T-cell (primary cell): ENCODE measurements around the gene WDFY1. TPM values are rescaled to one million over a fixed set of nuclear protein-coding genes. Genes with fewer than 3 reads are reported as not detected.

ENCODE experiments used
- ATAC-seq, 4 experiments: fragments of 200-7000 bp in 3 of 4; fragments of 150-1000 bp in 1 of 4; cut with Tn5 transposase; replicated peaks in 1 of 4; 1 replicate in 3 of 4; 2 replicates in 1 of 4; pipeline ENCODE4 v1.10.0; 2021; ENCODE audit warnings: moderate library complexity in 3 of 4, mild to moderate bottlenecking in 2 of 4, moderate number of reproducible peaks in 1 of 4
- CTCF ChIA-PET, 2 donors: fragments of 300-600 bp; sonication (Branson Sonifier 250); formaldehyde crosslinking; loops; one replicate each; lab custom pipeline; 2022; ENCODE audit warnings: antibody characterized with exemption in 2 of 2; lab: Charles Lee
- POLR2A ChIA-PET, 2 donors: fragments of 300-600 bp; sonication (Branson Sonifier 250); formaldehyde crosslinking; loops; one replicate each; lab custom pipeline; 2022; ENCODE audit warnings: antibody characterized with exemption in 2 of 2; lab: Charles Lee
- DNase-seq, 35 experiments: peaks; one replicate each; pipeline versions ENCODE4 v3.0.0 to v3.0.0-alpha.2; 2013 to 2023
- H3K27ac ChIP-seq: one replicate; pipeline ENCODE4 v1.5.1; 2013; ENCODE audit warnings: low read length
- H3K27me3 ChIP-seq, 2 experiments: replicated peaks in 1 of 2; 1 replicate in 1 of 2; 2 replicates in 1 of 2; pipeline versions ENCODE4 v1.6.1 to v1.7.0; 2013; ENCODE audit warnings: low read length in 1 of 2, mixed read lengths in 1 of 2; ENCODE audit not compliant: control insufficient read depth in 2 of 2, insufficient read depth in 2 of 2; ENCODE audit errors: extremely low read depth in 1 of 2
- H3K36me3 ChIP-seq, 2 donors: 1 replicate in 1 of 2; 2 replicates in 1 of 2; pipeline versions ENCODE4 v1.6.1 to v1.7.0; 2013; ENCODE audit warnings: low read length in 1 of 2; ENCODE audit not compliant: control insufficient read depth in 2 of 2, insufficient read depth in 1 of 2; ENCODE audit errors: extremely low read depth in 1 of 2
- H3K4me1 ChIP-seq, 2 experiments: 1 replicate in 1 of 2; 2 replicates in 1 of 2; pipeline versions ENCODE4 v1.6.1 to v1.7.0; 2013; ENCODE audit warnings: low read length in 2 of 2, mixed read lengths in 1 of 2; ENCODE audit not compliant: insufficient read depth in 2 of 2, control insufficient read depth in 1 of 2; ENCODE audit errors: extremely low read depth in 1 of 2
- H3K4me3 ChIP-seq, 2 donors: 1 replicate in 1 of 2; 2 replicates in 1 of 2; pipeline versions ENCODE4 v1.5.1 to v1.7.0; 2013; ENCODE audit warnings: mild to moderate bottlenecking in 2 of 2, low read length in 1 of 2, moderate library complexity in 1 of 2; ENCODE audit not compliant: control insufficient read depth in 1 of 2; ENCODE audit errors: extremely low read depth in 1 of 2
- H3K9me3 ChIP-seq: 2 replicates; pipeline ENCODE4 v1.7.0; 2013
- H3K27ac Mint-ChIP-seq, 2 donors: one replicate each; pipeline ENCODE4 v1.8.0; 2020 to 2021; ENCODE audit warnings: mild to moderate bottlenecking in 2 of 2, mixed read lengths in 2 of 2
- H3K27me3 Mint-ChIP-seq, 2 donors: one replicate each; pipeline ENCODE4 v1.8.0; 2021 to 2022; ENCODE audit warnings: mixed read lengths in 2 of 2
- H3K36me3 Mint-ChIP-seq: one replicate; pipeline ENCODE4 v1.8.0; 2021; ENCODE audit warnings: mixed read lengths
- H3K4me1 Mint-ChIP-seq, 3 donors: one replicate each; pipeline ENCODE4 v1.8.0; 2020 to 2022; ENCODE audit warnings: mixed read lengths in 3 of 3, mild to moderate bottlenecking in 1 of 3
- H3K4me3 Mint-ChIP-seq, 3 donors: one replicate each; pipeline ENCODE4 v1.8.0; 2020 to 2022; ENCODE audit warnings: mild to moderate bottlenecking in 3 of 3, mixed read lengths in 3 of 3, moderate library complexity in 3 of 3
- H3K9me3 Mint-ChIP-seq, 3 donors: one replicate each; pipeline ENCODE4 v1.8.0; 2020 to 2022; ENCODE audit warnings: mixed read lengths in 3 of 3
- WGBS: methylation state at CpG from one replicate; pipeline ENCODE4 v1.1.5; 2013; ENCODE audit warnings: missing lambda C conversion rate; ENCODE audit not compliant: insufficient coverage; 5-methylcytosine and 5-hydroxymethylcytosine counted together
- total RNA-seq, 35 experiments: library from RNA in 6 of 35; stranded (reverse) in 6 of 35; fragments of 120-200 nt in 1 of 35; gene quantifications; one replicate each; pipeline versions ENCODE4 v1.2.1 to v1.2.4 and lab custom pipeline; 2013 to 2026

WDFY1 gene
- total RNA-seq, 5 donors from 2014 or later (not counting 1 experiment from before 2014, with no cell fraction given) = 27.5 to 45.2 (median 36.6) TPM

GRCh38 chr2:223922308-223922707 lies 22.8 kb downstream of the WDFY1 start:
- no peak overlapping the region for H3K4me3 Mint-ChIP-seq

GRCh38 chr2:223921204-223921603 lies 23.9 kb downstream of the WDFY1 start:
- POLR2A ChIA-PET = no interaction called here
- no peak overlapping the region for H3K4me3 ChIP-seq
- DNase-seq (no peak), ATAC-seq (no peak)
- Mint-ChIP-seq H3K4me3 (no peak overlapping the region), H3K36me3 (peaks cover 36% of the 10 kb centered on the region), H3K27ac (no peak overlapping the region), H3K4me1 (peaks cover 13 to 24% (median 21%) of the 10 kb centered on the region in 3 donors), H3K9me3 (no peaks in the 10 kb centered on the region), H3K27me3 (no peaks in the 10 kb centered on the region)
- H3K4me1 ChIP-seq = peaks cover 0 to 2% of the 10 kb centered on the region in 2 experiments
- no peak overlapping the region for H3K27ac ChIP-seq
- H3K27me3 ChIP-seq = no peaks in the 10 kb centered on the region
- CTCF ChIA-PET = no interaction called here
- no peaks in the 10 kb centered on the region for H3K9me3 ChIP-seq
- H3K36me3 ChIP-seq = peaks cover 0 to 13% of the 10 kb centered on the region in 2 donors

More at GRCh38 chr2:223922308-223922707, 22.8 kb downstream of the WDFY1 start:
- H3K36me3 Mint-ChIP-seq = peaks cover 29% of the 10 kb centered on the region
- Histone ChIP-seq H3K27me3 (no peaks in the 10 kb centered on the region), H3K4me3 (no peak overlapping the region), H3K4me1 (peaks cover 0 to 3% of the 10 kb centered on the region in 2 experiments), H3K27ac (no peak overlapping the region), H3K36me3 (peaks cover 0 to 5% of the 10 kb centered on the region in 2 donors), H3K9me3 (no peaks in the 10 kb centered on the region)
- H3K27ac Mint-ChIP-seq = no peak overlapping the region
- CTCF ChIA-PET = no interaction called here
- peaks cover 13 to 24% (median 23%) of the 10 kb centered on the region in 3 donors for H3K4me1 Mint-ChIP-seq
- H3K9me3 Mint-ChIP-seq = peaks cover 0 to under 1% (median 0%) of the 10 kb centered on the region in 3 donors
- 80% methylated on average over 1 of the region's 3 CpGs for WGBS
- POLR2A ChIA-PET = interaction anchor here in 1 of 2 donors (0.5 kb wide), 1 partner anchor 28 kb away, joined by 3 read pairs; no protein-coding TSS in a partner anchor
- no peak for ATAC-seq
- no peak for DNase-seq
- H3K27me3 Mint-ChIP-seq = no peaks in the 10 kb centered on the region

GRCh38 chr2:223920109-223920508 lies 25.0 kb downstream of the WDFY1 start:
- Histone ChIP-seq H3K27ac (no peak overlapping the region), H3K27me3 (no peaks in the 10 kb centered on the region), H3K4me1 (no peaks in the 10 kb centered on the region), H3K9me3 (no peaks in the 10 kb centered on the region), H3K36me3 (peaks cover 0 to 23% of the 10 kb centered on the region in 2 donors), H3K4me3 (no peak overlapping the region)
- H3K36me3 Mint-ChIP-seq = peaks cover 40% of the 10 kb centered on the region
- WGBS = 97% methylated on average over 4 of the region's 4 CpGs
- no peaks in the 10 kb centered on the region for H3K27me3 Mint-ChIP-seq
- ATAC-seq (no peak), DNase-seq (no peak)
- no peak overlapping the region for H3K27ac Mint-ChIP-seq
- H3K9me3 Mint-ChIP-seq = no peaks in the 10 kb centered on the region
- peaks cover 13 to 20% (median 19%) of the 10 kb centered on the region in 3 donors for H3K4me1 Mint-ChIP-seq
- no peak overlapping the region for H3K4me3 Mint-ChIP-seq
- POLR2A ChIA-PET = interaction anchor here in 1 of 2 donors (0.6 kb wide), 1 partner anchor 64 kb away, joined by 7 read pairs; no protein-coding TSS in a partner anchor
- CTCF ChIA-PET = no interaction called here

- Histone ChIP-seq H3K4me1 (no peaks in the 10 kb centered on the region), H3K27ac (no peak overlapping the region), H3K9me3 (no peaks in the 10 kb centered on the region), H3K36me3 (peaks cover 0 to 25% of the 10 kb centered on the region in 2 donors), H3K4me3 (no peak overlapping the region), H3K27me3 (no peaks in the 10 kb centered on the region)
- 86% methylated on average over 8 of the region's 11 CpGs for WGBS
- POLR2A ChIA-PET = no interaction called here
- no peak overlapping the region for H3K27ac Mint-ChIP-seq
- peaks cover 13 to 20% (median 19%) of the 10 kb centered on the region in 3 donors for H3K4me1 Mint-ChIP-seq
- no peaks in the 10 kb centered on the region for H3K27me3 Mint-ChIP-seq
- CTCF ChIA-PET = no interaction called here
- no peaks in the 10 kb centered on the region for H3K9me3 Mint-ChIP-seq
- ATAC-seq = no peak
- DNase-seq = no peak
- H3K4me3 Mint-ChIP-seq = no peak overlapping the region
- peaks cover 41% of the 10 kb centered on the region for H3K36me3 Mint-ChIP-seq
These were observed 26.4 kb downstream of the WDFY1 start for GRCh38 chr2:223918671-223919134.

- POLR2A ChIA-PET = no interaction called here
- H3K4me3 Mint-ChIP-seq = no peak overlapping the region
- Histone ChIP-seq H3K27ac (no peak overlapping the region), H3K36me3 (peaks cover 0 to 22% of the 10 kb centered on the region in 2 donors), H3K27me3 (no peaks in the 10 kb centered on the region), H3K4me1 (no peaks in the 10 kb centered on the region), H3K9me3 (no peaks in the 10 kb centered on the region), H3K4me3 (no peak overlapping the region)
- WGBS = 96% methylated on average over 5 of the region's 8 CpGs
- no peak for DNase-seq
- no peak overlapping the region for H3K27ac Mint-ChIP-seq
- peaks cover 40% of the 10 kb centered on the region for H3K36me3 Mint-ChIP-seq
- CTCF ChIA-PET = interaction anchor here in 1 of 2 donors (0.6 kb wide), 1 partner anchor 118 kb away, joined by 7 read pairs; no protein-coding TSS in a partner anchor
- no peaks in the 10 kb centered on the region for H3K27me3 Mint-ChIP-seq
- no peak for ATAC-seq
- H3K4me1 Mint-ChIP-seq = peaks cover 0 to 12% (median 8%) of the 10 kb centered on the region in 3 donors
- H3K9me3 Mint-ChIP-seq = no peaks in the 10 kb centered on the region
These were observed 28.8 kb downstream of the WDFY1 start for GRCh38 chr2:223916181-223916920.

- Histone ChIP-seq H3K4me3 (no peak overlapping the region), H3K9me3 (no peaks in the 10 kb centered on the region), H3K27me3 (no peaks in the 10 kb centered on the region), H3K4me1 (no peaks in the 10 kb centered on the region), H3K36me3 (peaks cover 0 to 22% of the 10 kb centered on the region in 2 donors), H3K27ac (no peak overlapping the region)
- H3K36me3 Mint-ChIP-seq = peaks cover 37% of the 10 kb centered on the region
- ChIA-PET POLR2A (no interaction called here), CTCF (interaction anchor here in 1 of 2 donors (0.6 to 1.1 kb wide), 2 partner anchors 30 to 1889 kb away, joined by 3 to 4 read pairs; partner anchors contain the start of gene WDFY1)
- H3K4me1 Mint-ChIP-seq = peaks cover 0 to 9% (median 8%) of the 10 kb centered on the region in 3 donors
- no peak overlapping the region for H3K4me3 Mint-ChIP-seq
- DNase-seq = no peak
- 94% methylated on average over 2 of the region's 3 CpGs for WGBS
- no peaks in the 10 kb centered on the region for H3K9me3 Mint-ChIP-seq
- no peaks in the 10 kb centered on the region for H3K27me3 Mint-ChIP-seq
- no peak for ATAC-seq
- H3K27ac Mint-ChIP-seq = no peak overlapping the region
These were observed 30.1 kb downstream of the WDFY1 start for GRCh38 chr2:223915071-223915470.
